HS-27A (cell line): ENCODE data around the gene GOLGA6L26.
"Not testable (repeated sequence)": the region's sequence is repeated elsewhere in the genome, so short reads cannot be mapped to it uniquely, and the experiment has no call there.

Source experiments
- DNase-seq: peaks from one replicate; pipeline ENCODE4 v3.0.0-alpha.2; 2012; ENCODE audit warnings: low read depth, missing footprints

Gene GOLGA6L26, protein sequence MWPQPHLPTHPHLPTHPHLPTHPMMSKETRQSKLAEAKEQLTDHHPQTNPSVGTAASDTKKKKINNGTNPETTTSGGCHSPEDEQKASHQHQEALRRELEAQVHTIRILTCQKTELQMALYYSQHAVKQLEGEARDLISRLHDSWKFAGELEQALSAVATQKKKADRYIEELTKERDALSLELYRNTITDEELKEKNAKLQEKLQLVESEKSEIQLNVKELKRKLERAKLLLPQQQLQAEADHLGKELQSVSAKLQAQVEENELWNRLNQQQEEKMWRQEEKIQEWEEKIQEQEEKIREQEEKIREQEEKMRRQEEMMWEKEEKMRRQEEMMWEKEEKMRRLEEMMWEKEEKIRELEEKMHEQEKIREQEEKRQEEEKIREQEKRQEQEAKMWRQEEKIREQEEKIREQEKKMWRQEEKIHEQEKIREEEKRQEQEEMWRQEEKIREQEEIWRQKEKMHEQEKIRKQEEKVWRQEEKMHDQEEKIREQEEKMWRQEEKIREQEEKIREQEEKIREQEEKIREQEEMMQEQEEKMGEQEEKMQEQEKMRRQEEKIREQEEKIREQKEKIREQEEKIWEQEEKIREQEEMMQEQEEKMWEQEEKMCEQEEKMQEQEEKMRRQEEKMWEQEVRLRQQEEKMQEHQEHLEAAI

DNA sequence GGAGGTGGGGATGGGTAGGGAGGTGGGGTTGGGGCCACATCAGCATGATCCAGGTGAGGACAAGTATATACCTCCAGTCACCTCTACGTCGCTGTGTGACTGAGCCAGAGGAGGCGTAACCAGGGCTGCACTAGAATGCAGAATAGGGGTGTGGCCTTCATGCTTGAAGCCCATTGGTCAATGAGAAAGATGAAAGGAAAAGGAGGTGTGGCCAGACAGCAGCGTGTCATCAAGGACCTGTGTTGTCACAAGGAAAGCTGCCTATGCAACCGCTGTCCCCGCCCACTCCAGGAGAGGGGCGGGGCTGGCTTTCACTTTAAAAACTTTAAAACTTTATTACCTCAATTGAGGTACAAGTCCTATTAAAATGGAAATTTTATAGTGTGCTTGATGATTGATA, at the start of gene GOLGA6L26:
GOLGA6L26 (minus strand) TSS at position 101 of the 400 bp plus-strand sequence; CDS start at position 40, 61 bp downstream.
- DNase-seq, result not testable (repeated sequence)

DNA sequence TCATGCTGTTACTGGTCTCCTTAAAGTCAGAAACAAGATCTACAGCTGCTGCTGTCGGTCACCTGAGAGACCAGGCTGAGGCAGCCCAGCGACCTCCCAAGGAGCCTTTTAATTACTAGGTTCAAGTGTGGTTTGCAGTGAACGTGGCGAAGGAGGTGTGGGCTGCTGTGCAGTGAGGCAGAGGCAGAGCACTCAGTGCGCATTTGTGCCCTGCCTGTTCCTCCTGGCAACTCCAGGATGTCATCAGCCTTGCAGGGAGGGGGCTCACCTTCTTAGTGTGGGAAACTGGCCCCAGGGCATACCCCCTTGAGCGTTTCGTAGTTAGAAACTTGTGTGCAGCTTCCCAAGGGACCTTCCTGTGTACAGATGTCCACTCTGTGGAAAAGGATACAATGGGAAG, 47.2 kb upstream of the GOLGA6L26 start:
- not testable (repeated sequence) for DNase-seq

GRCh38 chr15:23380700-23381099, 46.7 kb upstream of the GOLGA6L26 start:
- not testable (repeated sequence) for DNase-seq

DNA sequence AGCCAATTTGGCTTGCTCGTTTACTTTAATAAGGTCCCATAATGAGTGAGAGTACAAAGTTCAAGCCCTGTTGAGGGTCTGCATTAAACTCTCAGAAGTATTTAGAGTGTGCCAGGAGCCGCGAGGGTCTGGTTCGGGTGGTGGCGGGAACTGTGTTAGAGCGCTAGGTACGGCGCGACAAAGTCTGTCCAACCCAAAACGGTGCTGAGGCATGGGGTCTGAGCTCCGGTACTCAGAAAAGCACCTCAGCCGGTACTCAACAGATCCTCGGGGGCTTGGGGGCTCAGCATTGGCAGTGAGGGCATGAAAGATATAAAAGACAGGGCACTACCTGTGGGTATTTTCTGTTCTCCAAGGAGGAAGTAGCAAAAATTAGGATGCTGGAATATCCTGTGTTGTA, 45.0 kb upstream of the GOLGA6L26 start:
- not testable (repeated sequence) for DNase-seq

- not testable (repeated sequence) for DNase-seq
These were observed 40.2 kb upstream of the GOLGA6L26 start for GRCh38 chr15:23374226-23374625.

DNA sequence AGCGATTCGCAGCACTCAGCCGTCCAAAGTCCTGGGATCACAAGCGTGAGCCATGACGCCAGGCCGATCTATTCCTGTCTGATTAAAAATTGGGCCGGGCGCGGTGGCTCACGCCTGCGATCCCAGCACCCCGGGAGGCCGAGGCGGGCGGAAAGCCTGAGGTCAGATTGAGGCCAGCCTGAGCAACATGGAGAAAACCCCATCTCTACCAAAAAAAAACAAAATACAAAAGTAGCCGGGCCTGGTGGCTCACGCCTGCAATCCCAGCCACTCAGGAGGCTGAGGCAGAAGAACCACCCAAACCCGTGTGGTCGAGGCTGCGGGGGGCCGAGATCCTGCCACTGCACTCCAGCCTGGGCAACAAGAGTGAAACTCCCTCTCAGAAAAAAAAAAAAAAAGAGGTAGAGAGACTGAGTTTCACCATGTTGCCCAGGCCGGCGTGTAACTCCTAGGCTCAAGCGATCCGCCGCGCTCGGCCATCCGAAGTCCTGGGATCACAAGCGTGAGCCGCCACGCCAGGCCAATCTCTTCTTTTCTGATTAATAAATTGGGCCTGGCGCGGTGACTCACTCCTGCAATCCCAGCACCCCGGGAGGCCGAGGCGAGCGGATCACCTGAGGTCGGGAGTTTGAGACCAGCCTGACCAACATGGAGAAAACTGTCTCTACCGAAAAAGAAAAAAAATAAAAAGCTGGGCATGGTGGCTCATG, 39.0 kb upstream of the GOLGA6L26 start:
- not testable (repeated sequence) for DNase-seq

DNA sequence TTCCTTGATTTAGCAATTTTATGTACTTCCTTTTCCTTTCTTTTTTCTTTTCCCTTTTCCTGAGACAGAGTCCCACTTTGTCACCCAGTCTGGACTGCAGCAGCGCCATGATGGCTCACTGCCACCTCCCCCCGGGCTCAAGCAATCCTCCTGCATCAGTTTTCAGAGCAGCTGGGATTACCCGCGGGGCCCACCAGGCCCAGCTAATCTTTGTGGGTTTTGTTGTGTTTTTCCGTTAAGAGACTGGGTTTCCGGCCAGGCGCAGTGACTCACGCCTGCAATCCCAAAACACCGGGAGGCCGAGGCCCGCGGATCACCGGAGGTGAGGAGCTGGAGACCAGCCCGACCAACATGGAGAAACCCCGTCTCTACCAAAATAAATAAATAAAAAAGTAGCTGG, 38.3 kb upstream of the GOLGA6L26 start:
- no peak for DNase-seq

GRCh38 chr15:23371868-23372267, 37.9 kb upstream of the GOLGA6L26 start:
- not testable (repeated sequence) for DNase-seq

GRCh38 chr15:23371134-23371533, 37.1 kb upstream of the GOLGA6L26 start:
- DNase-seq, result not testable (repeated sequence)

GRCh38 chr15:23370578-23370977, 36.6 kb upstream of the GOLGA6L26 start:
- DNase-seq, result no peak

DNA sequence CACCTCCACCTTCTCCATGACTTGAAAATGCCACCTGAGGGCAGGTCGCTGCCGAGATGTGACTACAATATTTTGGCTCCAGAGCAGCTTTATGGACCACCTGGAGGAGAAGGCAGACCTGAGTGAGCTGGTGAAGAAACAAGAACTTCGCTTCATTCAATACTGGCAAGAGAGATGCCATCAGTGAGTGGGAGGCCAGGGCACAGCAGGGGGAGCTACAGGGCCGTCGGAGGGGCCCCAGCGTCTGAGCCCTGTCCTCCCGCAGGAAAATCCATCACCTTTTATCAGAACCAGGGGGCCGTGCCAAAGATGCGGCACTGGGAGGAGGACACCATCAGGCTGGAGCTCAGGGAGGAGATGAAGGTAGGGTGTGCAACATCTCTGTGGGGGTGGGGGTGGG, 30.3 kb upstream of the GOLGA6L26 start:
- not testable (repeated sequence) for DNase-seq

DNA sequence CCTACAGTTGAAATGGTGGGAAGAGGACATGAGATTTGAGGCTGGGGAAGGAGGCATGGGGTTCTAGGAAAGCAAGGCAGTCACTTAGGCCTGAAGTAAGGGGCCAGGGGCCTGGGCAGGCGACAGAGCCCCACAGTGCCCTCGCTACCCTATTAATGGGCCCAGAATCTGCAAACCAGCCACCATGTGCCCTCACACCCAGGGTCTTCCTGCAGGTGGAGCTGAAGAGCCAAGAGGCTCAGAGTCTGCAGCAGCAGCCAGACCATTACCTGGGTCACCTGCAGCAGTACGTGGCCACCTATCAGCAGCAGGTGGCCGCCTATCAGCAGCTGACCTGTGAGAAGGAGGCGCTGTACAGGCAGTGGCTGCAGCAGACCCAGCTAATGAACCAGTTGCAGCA, 28.6 kb upstream of the GOLGA6L26 start:
- DNase-seq, result not testable (repeated sequence)

- DNase-seq, result not testable (repeated sequence)
These were observed 20.5 kb upstream of the GOLGA6L26 start, which contains the start of gene GOLGA8S for GRCh38 chr15:23354448-23354847. Gene GOLGA8S (plus strand): TSS chr15:23354748. CDS start chr15:23354810, 62 bp downstream.

GRCh38 chr15:23311233-23311632, 22.8 kb downstream of the GOLGA6L26 start:
- DNase-seq, result not testable (repeated sequence)

DNA sequence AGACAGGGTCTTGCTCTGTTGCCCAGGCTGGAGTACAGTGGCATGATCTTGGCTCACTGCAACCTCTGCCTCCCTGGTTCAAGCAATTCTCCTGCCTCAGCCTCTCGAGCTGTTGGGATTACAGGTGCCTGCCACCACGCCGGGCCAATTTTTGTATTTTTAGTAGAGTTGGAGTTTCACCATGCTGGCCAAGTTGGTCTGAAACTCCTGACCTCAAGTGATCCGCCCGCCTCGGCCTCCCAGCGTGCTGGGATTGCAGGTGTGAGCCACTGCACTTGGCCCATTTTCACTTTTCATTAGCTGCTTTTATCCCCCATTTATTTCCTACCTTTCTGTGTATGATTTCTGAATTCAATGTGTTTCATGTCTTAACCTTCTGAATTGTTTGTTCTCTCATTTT, 28.1 kb downstream of the GOLGA6L26 start:
- not testable (repeated sequence) for DNase-seq

DNA sequence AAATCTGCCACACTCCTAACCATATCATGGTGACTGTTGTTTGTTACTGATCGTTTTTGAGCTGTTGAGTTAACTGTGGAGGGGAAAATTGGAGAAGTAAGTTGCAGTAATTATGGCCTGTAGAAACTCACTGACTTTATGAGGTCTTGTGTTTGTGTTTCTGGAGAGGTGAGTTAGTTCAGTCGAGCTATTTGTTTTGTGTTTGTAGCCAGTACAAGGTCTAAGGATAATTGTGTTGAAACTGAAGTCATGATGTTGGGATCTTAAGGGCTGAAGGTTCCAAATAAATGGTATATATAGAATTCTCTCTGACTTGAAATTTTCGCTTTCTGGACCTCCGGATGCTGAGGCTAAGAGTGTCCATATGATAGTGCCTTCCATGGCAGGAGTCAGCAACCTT, 29.2 kb downstream of the GOLGA6L26 start:
- not testable (repeated sequence) for DNase-seq

- not testable (repeated sequence) for DNase-seq
These were observed 29.7 kb downstream of the GOLGA6L26 start for GRCh38 chr15:23304267-23304666.

DNA sequence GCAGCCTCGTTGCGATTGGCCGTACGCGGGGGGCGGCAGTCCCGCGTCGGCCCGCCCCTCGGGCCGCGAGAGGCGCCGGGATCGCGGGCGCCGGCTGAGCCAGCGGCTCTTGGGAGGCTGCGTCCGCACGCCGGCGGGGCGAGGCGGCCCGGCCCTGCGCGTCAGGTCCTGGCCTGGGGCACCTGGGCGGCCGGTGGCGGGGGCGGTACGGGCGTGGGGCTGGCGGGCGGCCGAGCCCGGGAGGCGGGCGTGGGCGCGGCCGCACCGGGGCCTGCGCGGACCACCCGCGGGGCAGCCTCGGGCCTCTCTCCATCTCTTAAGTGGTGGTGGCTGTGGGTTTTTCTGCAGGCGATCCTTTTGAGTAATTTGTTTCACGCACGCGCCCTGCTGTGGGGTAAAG, 30.3 kb downstream of the GOLGA6L26 start:
- not testable (repeated sequence) for DNase-seq

DNA sequence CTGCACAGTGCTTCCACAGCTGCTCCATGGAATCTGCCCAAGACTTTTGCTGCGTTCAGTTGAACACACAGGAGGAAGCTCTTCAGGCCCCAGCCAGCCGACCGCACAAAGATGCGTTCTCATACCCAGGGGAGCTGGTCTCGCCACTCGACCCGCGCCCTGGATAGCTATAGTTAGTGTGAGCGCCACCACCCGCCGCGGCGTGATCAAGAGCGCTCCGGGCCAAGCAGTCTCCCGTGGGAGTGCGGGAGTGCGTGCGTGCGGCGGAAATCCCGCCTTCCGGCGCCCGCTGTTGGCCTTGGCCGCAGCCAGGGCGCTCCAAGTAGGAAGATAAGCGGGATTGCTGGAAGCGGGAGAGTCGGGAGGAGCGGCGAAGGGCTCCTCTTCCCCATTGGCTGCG, 30.8 kb downstream of the GOLGA6L26 start:
- not testable (repeated sequence) for DNase-seq
